ENCODE measurements around the gene PTGER2. TPM values are rescaled to one million over a fixed set of nuclear protein-coding genes. Genes with fewer than 3 reads are reported as not detected.

The PTGER2 gene
- total and polyA plus RNA-seq, 10 of the 15 experiments (the other 5 are each of a cell fraction or from before 2014, with no cell fraction given) = 0.03 to 1.6 (median 0.33) TPM

- ChIA-PET POLR2A (interaction anchor here (0.6 kb wide), 1 partner anchor 18 kb away, joined by 6 read pairs; no protein-coding TSS in a partner anchor), SMC1A (ENCODE audit: uncharacterized antibody, unreplicated experiment) (interaction anchor here (0.9 to 1.5 kb wide), 6 partner anchors 36 to 665 kb away, joined by 3 read pairs; no protein-coding TSS in a partner anchor)
- in situ Hi-C loops (cut with MboI) = no loop called here
Measured at GRCh38 chr14:52298795-52299194, 15.3 kb upstream of the PTGER2 start.

More at GRCh38 chr14:52298795-52299194, 15.3 kb upstream of the PTGER2 start:
- BruUV-seq (replicated peaks) = no TSS peak
- H3K4me3 ChIP-seq = no peak overlapping the region
- ChIA-PET RAD21 (ENCODE audit: unreplicated experiment) (interaction anchor here (0.7 kb wide), 1 partner anchor 152 kb away, joined by 3 read pairs; no protein-coding TSS in a partner anchor), CTCF (interaction anchor here (0.7 to 1.2 kb wide), 3 partner anchors 171 to 304 kb away, joined by 3 to 4 read pairs (median 3); no protein-coding TSS in a partner anchor)
- H3K9me3 ChIP-seq (replicated peaks; ENCODE audit: control insufficient read depth, insufficient read depth, low read length) = no peaks in the 10 kb centered on the region
- no peak overlapping the region for H3K9ac ChIP-seq (ENCODE audit: control insufficient read depth, insufficient read depth, low read length)
- ATAC-seq = no peak
- intact Hi-C loops (cut with micrococcal nuclease; ENCODE audit: unreplicated experiment) = loop anchor here (1.0 to 10.0 kb wide), 2 partner anchors 175 to 336 kb away; no protein-coding TSS in a partner anchor
- H3K4me1 ChIP-seq (ENCODE audit: control insufficient read depth, insufficient read depth, low read length) = no peaks in the 10 kb centered on the region
- no peak for TF ChIP-seq RUNX3 (IDR thresholded peaks at IDR 0.05; ENCODE audit: low read length)
- no peak for TF ChIP-seq ZZZ3 (IDR thresholded peaks at IDR 0.05; ENCODE audit: control insufficient read depth, insufficient read length, low read depth)
- no peak for TF ChIP-seq SPI1 (IDR thresholded peaks at IDR 0.05; ENCODE audit: borderline replicate concordance, insufficient read depth, low read depth, low read length)
- no peak for TF ChIP-seq ZNF24 (IDR thresholded peaks at IDR 0.05)
- TF ChIP-seq YBX1 (IDR thresholded peaks at IDR 0.05) = no peak
- TF ChIP-seq HSF1 (IDR thresholded peaks at IDR 0.05; ENCODE audit: low read depth, low read length) = no peak
- TF ChIP-seq, protein P1, sequence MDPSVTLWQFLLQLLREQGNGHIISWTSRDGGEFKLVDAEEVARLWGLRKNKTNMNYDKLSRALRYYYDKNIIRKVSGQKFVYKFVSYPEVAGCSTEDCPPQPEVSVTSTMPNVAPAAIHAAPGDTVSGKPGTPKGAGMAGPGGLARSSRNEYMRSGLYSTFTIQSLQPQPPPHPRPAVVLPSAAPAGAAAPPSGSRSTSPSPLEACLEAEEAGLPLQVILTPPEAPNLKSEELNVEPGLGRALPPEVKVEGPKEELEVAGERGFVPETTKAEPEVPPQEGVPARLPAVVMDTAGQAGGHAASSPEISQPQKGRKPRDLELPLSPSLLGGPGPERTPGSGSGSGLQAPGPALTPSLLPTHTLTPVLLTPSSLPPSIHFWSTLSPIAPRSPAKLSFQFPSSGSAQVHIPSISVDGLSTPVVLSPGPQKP (IDR thresholded peaks at IDR 0.05; ENCODE audit: low read depth, low read length) = no peak
- TF ChIP-seq FOS (IDR thresholded peaks at IDR 0.05; ENCODE audit: borderline replicate concordance, extremely low read depth, insufficient read length) = no peak
- TF ChIP-seq BMI1 (IDR thresholded peaks at IDR 0.05; ENCODE audit: borderline replicate concordance) = no peak
- no peak for TF ChIP-seq HDGF (IDR thresholded peaks at IDR 0.05)
- TF ChIP-seq PAX8 (IDR thresholded peaks at IDR 0.05) = no peak
- no peak for TF ChIP-seq MYB (IDR thresholded peaks at IDR 0.05; ENCODE audit: borderline replicate concordance, low read depth, low read length)
- no peak for TF ChIP-seq E4F1 (IDR thresholded peaks at IDR 0.05; ENCODE audit: borderline replicate concordance, partially characterized antibody)
- no peak for TF ChIP-seq E2F8 (IDR thresholded peaks at IDR 0.05; ENCODE audit: low read depth, partially characterized antibody)
- TF ChIP-seq NR2C2 (IDR thresholded peaks at IDR 0.05; ENCODE audit: borderline replicate concordance, control insufficient read depth, insufficient read length, low read depth) = no peak
- no peak for TF ChIP-seq PML (IDR thresholded peaks at IDR 0.05; ENCODE audit: low read length)
- TF ChIP-seq IKZF1 (conservative IDR thresholded peaks at IDR 0.05) = no peak
- H3K36me3 ChIP-seq (ENCODE audit: control insufficient read depth in 2 of 2, insufficient read depth in 2 of 2, low read length in 1 of 2) = no peaks in the 10 kb centered on the region
- no peaks in the 10 kb centered on the region for H4K20me1 ChIP-seq (ENCODE audit: control insufficient read depth, insufficient read depth)
- WGBS (ENCODE audit: insufficient coverage, insufficient replicate concordance, low lambda C conversion rate, missing lambda C conversion rate) = 50% methylated on average over 10 of the region's 10 CpGs
- DNase-seq (ENCODE audit: low read depth, low spot score) = no peak
- no peaks in the 10 kb centered on the region for H3K27me3 ChIP-seq (replicated peaks in 1 of 2; ENCODE audit: control insufficient read depth in 2 of 2, insufficient read depth in 2 of 2, low read length in 1 of 2)
- no peaks in the 10 kb centered on the region for H3K79me2 ChIP-seq (ENCODE audit: control insufficient read depth, insufficient read depth, low read length)
- no peak overlapping the region for H2AFZ ChIP-seq (ENCODE audit: control insufficient read depth, low read depth, low read length)
- no peak for FAIRE-seq
- H3K4me2 ChIP-seq (ENCODE audit: control insufficient read depth, insufficient read depth) = no peak overlapping the region
- no peak overlapping the region for H3K27ac ChIP-seq (ENCODE audit: control insufficient read depth, insufficient read depth)
